Mammary epithelial cell (primary cell): ENCODE measurements around the gene GPR137B.

ENCODE experiments used
- CTCF ChIP-seq, 2 donors: IDR thresholded peaks in 1 of 2; conservative IDR thresholded peaks in 1 of 2; 2 replicates each; pipeline ENCODE4 v1.5.1; 2011 to 2012; ENCODE audit warnings: inconsistent platforms in 2 of 2, low read length in 2 of 2, mild to moderate bottlenecking in 2 of 2, control low read depth in 1 of 2, low read depth in 1 of 2; ENCODE audit not compliant: insufficient read depth in 1 of 2; ENCODE audit errors: extremely low read depth in 1 of 2
- EZH2 ChIP-seq: IDR thresholded peaks from 2 replicates; pipeline ENCODE4 v1.6.1; 2012; ENCODE audit warnings: low read length, inconsistent platforms, borderline replicate concordance

- TF ChIP-seq CTCF (conservative IDR thresholded peaks at IDR 0.05 in 1 of 2, IDR thresholded peaks at IDR 0.05 in 1 of 2; ENCODE audit: extremely low read depth in 1 of 2, insufficient read depth in 1 of 2, low read depth in 1 of 2, low read length in 2 of 2) (no peak), EZH2 (no peak)
Observed at GRCh38 chr1:236228411-236228810, 86.1 kb downstream of the GPR137B start.
